NOMO-1 (cell line): ENCODE measurements around the gene OR8S1.
"Not testable (repeated sequence)": the region's sequence is repeated elsewhere in the genome, so short reads cannot be mapped to it uniquely, and the experiment has no call there.

Experiments used
- DNase-seq, 2 experiments: peaks; one replicate each; lab custom pipeline; 2025; ENCODE audit not compliant: unreplicated experiment in 2 of 2; lab: John Stamatoyannopoulos, UW

OR8S1 gene, protein sequence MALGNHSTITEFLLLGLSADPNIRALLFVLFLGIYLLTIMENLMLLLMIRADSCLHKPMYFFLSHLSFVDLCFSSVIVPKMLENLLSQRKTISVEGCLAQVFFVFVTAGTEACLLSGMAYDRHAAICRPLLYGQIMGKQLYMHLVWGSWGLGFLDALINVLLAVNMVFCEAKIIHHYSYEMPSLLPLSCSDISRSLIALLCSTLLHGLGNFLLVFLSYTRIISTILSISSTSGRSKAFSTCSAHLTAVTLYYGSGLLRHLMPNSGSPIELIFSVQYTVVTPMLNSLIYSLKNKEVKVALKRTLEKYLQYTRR

DNA sequence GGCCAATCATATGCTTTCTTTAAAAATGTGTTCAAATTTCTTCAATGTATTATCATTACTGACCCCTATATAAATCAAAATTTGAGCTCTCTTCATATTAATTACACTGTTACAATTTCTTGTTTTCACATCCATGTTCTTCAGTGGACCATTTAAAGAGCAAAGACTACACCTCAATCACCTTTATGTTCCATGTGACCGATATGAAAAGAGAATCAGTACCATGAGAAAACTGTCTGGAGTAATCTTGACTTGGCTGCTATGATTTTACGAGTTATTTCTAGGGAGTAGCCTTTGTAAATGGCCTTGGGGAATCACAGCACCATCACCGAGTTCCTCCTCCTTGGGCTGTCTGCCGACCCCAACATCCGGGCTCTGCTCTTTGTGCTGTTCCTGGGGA lies at the start of gene OR8S1:
OR8S1 (plus strand) TSS at position 301 of the 400 bp plus-strand sequence; CDS start at position 301, 0 bp downstream.
- DNase-seq: no peak

DNA sequence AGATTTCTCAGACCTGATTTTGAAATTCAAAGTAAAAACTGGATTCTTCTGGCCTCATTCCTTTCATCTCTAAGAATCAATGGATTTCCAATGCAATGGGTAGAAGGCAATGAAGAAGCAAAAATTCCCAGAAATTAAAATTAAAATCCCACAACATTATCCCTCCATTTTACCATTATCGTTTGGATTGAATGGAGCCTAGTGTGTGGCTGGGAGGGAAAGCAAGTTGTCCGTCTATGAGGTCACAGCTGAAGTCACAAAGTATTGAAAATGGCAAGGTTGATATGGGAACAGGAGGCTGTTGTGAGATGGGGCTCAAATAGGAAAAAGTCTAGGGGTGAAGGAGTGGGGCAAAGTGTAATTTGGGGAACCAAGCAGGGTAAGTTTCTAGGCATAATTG lies 43.2 kb upstream of the OR8S1 start, which contains the start of gene C12orf54:
C12orf54 (plus strand) TSS at position 301 of the 400 bp plus-strand sequence. CDS start 799 bp downstream, outside the sequence.
- no peak for DNase-seq

DNA sequence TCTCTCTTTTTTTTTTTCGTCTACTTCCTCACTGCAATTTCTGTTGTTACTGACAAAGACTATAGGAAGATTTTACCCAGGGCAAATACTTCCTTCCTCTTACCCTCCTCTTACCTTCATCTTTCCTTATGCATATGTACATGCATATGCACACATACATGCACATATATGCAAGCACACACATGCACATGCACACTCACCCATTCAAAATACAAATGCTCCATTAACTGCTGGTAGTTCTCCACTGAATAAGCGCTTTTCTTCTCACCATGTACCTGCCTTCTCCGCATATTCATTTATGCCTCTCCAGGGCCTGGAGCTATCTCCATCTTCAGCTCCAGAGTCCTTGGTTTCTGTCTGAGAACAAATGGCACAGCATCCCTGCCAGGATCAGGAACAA lies 42.5 kb upstream of the OR8S1 start:
- DNase-seq: no peak

DNA sequence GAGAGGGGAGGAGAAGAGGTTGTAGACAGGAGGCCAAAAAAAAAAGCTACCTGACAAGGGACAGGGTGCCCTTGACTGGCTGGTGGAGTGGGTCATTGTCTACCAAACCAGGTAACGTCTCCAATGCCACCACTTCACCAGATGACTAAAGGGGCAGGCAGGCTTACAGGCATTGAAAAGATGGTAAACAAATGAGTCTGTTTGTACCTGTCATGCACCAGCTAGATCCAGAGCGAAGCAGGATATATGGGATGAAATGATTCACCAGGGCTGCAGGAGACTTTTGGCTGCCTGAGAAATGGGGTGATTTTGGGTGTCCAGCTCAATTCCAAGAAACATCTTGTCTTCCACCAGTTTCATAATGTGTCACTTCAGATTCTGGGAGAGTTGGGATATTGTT lies 39.2 kb upstream of the OR8S1 start:
- no peak for DNase-seq

DNA sequence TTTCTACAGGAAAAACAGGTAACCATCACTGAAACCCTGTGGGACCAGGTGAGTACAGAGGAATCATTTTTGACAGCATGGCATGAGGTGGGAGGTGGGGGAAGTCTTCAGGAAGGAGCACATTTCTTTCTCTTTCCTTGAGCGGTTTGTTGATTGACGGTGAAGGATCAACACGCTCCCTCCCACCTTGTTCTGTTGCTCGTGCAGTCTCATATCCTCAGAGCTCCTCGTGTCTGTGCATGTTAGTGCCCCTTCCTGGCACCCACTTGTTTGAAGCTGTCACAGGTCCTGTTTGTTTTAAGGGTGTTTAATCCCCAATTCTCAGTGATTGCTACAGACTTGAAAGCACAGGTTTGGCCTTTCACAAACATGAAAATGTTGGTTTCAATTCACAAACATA lies 38.8 kb upstream of the OR8S1 start:
- DNase-seq: no peak

DNA sequence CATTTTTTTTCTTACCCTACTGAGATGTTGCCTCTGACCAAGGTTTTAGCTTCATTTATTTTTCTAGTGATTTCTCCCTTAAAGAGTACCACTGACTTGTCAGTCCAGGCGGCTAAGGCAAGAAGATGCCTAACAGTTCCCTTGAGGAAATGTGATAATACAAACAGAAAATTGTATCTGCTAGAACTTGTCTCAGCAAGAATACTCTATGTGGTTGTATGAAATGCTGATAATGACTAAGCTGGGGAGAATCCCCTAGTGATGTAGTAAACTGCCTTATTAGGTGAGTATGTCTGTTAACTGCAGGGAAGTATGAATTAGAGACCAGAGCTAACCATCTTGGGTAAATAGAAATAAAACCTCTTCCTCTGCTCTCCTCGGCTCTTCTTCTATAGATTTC lies 36.4 kb upstream of the OR8S1 start:
- DNase-seq: no peak

DNA sequence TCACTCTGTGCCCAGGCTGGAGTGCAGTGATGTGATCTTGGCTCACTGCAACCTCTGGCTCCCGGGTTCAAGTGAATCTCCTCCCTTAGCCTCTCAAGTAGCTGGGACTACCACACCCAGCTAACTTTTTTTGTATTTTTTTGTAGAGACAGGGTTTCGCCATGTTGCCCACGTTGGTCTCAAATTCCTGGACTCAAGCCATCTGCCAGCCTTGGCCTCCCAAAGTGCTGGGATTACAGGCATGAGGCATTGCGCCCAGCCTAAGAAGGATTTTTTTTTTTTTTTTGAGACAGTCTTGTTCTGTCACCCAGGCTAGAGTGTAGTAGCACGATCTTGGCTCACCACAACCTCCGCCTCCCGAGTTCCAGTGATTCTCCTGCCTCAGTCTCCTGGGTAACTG lies 36.0 kb upstream of the OR8S1 start:
- DNase-seq: not testable (repeated sequence)

DNA sequence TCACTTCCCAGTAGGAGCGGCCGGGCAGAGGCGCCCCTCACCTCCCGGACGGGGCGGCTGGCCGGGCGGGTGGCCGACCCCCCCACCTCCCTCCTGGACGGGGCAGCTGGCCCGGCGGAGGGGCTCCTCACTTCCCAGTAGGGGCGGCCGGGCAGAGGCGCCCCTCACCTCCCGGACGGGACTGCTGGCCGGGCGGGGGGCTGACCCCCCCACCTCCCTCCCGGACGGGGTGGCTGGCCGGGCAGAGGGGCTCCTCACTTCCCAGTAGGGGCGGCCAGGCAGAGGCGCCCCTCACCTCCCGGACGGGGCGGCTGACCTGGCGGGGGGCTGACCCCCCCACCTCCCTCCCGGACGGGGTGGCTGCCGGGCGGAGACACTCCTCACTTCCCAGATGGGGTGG lies 25.2 kb upstream of the OR8S1 start:
- not testable (repeated sequence) for DNase-seq

DNA sequence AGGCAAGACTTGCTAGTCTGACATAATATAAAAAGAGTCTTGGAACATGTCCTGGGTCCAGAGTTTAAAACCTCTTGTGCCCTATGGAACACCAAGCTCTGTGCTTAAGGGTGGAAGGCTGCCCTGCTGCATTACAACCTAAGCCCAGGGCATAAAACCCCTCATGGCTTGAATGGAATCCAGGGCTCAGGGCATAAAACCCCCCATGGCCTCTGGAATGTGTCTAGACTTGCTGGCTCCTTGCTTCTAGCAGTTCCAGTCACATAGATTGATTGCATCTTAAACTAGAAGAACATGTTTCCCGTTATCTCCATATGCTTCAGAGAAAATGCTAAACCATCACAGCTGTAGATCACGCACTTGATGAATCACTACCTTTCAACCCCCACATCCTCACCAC lies 18.6 kb upstream of the OR8S1 start:
- DNase-seq: not testable (repeated sequence)

DNA sequence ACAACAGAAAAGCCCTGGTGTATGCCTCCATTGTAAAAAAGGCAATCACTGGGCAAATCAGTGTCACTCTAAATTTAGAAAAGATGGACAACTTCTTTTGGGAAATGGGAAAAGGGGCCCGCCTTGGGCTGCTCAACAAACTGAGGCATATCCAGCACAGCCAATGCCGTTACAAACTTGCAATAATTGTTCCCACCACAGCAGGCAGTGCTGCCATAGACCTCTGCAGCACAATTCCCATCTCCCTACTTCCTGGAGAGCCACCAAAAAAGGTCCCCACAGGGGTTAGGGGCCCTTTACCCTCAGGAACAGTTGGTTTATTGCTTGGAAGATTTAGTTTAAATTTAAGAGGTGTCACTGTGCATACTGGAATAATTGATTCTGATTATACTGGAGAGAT lies 16.4 kb upstream of the OR8S1 start:
- DNase-seq: no peak

DNA sequence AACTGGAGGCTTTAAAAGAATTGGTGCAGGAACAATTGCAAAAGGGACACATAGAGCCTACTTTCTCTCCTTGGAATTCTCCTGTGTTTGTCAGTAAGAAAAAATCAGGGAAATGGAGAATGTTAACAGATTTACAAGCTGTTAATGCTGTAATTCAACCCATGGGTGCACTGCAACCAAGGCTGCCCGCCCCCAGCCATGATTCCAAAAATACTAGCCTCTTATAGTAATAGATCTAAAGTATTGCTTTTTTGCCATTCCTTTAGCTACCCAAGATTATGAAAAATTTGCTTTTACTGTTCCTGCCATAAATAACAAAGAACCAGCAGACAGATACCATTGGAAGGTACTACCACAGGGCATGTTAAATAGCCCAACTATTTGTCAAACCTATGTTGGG lies 15.3 kb upstream of the OR8S1 start:
- DNase-seq: no peak

DNA sequence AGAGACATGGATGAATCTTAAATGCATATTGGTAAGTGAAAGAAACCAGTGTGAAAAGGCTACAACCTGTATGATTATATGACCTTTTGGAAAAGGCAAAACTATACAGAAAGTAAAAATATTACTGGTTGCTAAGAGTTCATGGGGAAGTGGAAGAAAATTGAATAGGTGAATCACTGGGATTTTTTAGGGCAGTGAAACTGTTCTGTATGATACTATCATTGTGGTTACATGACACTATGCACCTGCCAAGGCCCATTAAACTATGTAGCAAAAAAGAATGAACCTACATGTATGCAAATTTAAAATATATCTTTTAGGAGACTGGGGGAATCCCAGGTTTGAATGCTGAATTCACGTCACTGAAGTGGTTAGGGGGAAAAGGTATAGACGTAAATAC lies 12.6 kb upstream of the OR8S1 start:
- DNase-seq: no peak

DNA sequence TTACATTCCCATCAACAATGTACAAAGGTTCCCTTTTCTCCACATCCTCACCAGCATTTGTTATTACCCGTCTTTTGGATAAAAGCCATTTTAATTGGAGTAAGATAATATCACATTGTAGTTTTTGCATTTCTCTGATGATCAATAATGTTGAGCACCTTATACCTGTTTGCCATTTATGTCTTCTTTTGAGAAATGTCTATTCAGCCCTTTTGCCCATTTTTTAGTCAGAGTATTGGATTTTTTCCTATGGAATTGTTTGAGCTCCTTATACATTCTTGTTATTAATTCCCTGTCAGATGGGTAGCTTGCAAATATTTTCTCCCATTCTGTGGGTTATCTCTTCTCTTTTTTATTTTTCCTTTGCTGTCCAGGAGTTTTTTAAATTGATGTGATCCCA lies 10.7 kb upstream of the OR8S1 start:
- DNase-seq: no peak

DNA sequence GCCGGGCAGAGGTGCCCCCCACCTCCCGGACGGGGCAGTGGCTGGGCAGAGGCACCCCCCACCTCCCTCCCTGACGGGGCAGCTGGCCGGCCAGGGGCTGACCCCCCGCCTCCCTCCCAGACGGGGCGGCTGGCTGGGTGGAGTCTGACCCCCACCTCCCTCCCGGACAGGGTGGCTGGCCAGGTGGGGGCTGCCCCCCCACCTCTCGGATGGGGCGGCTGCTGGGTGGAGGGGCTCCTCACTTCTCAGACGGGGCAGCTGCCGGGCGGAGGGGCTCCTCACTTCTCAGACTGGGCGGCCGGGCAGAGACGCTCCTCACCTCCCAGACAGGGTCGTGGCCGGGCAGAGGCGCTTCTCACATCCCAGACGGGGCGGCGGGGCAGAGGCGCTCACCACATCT lies 5.1 kb upstream of the OR8S1 start:
- not testable (repeated sequence) for DNase-seq

DNA sequence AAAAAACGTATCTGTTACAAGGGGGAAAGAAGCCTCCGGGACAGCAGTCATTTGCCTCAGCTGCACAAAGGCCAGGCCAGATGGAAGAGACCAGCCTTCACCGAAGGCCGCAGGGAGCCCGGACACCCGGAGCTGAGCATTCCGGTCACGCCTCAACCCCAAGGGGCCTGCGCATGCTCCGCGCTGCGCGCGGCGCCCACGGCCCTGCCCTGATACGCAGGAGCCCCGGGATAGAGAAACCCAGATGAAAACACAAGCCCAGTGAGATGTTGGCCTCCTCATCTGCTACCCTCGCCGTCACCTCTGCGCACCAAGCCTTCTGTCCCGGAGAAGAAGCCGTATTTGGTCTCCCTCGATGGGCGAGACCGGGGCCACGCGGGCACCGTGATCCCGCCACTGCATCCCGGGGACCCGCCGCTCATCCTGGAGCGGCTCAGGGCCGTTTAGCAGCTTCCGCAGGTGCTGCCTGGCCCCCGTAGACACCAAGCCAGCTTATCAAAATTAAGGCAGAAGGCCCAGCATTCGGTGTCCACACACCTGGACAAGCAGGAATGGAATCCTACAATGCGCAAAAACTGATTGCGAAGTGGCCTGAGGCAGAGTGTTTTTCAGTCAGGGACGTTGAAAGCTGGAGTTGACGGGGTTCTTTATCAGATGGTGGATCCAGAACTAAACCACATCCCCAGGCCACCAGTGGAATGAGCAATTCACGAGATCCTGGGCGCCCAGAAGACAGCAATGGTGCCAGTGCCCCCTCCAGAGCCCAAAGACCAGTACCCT lies 2.6 kb downstream of the OR8S1 start:
- DNase-seq: no peak

DNA sequence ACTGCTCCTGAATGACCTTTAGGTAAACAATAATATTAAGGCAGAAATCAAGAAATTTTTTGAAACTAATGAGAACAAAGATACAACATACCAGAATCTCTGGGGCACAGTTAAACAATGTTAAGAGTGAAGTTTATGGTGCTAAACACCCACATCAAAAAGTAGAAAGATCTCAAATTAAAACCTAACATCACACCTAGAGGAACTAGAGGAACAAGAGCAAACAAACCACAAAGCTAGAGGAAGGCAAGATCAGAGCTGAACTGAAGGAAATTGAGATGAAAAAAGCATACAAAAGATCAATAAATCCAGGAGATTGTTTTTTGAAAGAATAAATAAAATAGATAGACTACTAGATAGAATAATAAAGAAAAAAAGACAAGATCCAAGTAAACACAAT lies 7.2 kb downstream of the OR8S1 start:
- DNase-seq: no peak

DNA sequence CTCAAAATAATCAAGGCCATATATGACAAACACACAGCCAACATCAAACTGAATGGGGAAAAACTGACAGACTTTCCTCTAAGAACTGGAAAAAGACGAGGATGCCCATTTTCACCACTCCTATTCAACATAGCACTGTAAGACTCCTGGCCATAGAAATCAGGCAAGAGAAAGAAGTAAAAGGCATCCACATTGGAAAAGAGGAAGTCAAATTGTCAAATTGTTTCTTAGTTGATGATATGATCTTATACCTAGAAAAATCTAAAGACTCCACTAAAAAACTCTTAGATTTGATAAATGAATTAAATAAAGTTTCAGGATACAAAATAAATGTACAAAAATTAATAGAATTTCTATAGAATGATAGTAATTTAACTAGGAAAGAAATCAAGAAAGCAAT lies 11.2 kb downstream of the OR8S1 start:
- no peak for DNase-seq

DNA sequence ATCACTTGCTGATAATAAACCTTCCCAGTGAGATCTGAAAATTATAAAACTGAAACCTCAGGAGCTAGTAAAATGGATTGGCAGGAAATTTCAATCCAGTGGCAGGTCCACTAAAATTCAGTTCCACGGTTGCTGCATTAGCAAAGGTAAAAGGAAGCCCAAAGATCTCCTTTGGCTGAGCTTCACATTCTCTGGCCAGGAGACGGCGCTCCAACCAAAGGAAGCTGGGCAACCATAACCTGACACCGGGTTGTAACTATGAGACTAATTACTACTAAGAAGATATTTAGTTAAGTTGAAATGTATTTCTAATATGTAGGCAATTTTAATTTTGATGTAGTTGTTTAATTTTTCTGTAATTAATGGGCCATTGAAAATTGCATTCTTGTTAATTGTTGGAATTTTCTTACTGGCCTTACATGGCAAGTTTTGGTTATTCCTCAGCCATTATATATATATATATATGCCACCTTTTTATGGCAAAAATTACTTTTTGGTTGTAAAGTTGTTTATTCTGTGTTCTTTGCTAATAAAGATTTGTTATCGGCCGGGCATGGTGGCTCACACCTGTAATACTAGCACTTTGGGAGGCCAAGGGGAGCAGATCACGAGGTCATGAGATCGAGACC lies 17.0 kb downstream of the OR8S1 start:
- peak in 1 of 2 experiments; percentile 46 for DNase-seq

DNA sequence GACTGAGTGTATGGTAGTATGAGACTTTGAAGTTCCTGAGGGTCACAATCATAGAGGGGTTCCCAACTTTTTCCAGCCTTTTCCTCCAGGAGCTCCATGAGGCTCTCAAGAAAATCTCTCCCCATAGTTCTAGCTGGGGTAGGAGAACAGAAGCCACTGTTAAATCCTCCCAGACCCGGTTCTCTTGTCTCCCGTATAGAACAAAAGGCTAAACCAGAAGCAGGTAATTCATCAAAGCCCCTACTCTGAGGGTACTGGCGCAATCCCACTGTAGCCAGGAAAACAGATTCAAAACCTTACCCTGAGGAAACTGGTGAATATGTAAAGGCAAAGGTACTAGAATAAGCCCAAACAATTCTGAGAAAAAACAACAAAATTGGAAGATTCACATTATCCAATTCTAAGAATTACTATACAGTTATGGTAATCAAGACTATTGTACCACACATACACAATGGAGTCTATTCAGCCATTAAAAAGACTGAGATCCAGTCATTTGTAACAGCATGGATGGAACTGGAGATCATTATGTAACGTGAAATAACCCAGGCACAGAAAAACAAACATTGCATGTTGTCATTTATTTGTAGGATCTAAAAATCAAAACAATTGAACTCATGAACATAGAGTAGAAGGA lies 20.5 kb downstream of the OR8S1 start:
- no peak for DNase-seq

DNA sequence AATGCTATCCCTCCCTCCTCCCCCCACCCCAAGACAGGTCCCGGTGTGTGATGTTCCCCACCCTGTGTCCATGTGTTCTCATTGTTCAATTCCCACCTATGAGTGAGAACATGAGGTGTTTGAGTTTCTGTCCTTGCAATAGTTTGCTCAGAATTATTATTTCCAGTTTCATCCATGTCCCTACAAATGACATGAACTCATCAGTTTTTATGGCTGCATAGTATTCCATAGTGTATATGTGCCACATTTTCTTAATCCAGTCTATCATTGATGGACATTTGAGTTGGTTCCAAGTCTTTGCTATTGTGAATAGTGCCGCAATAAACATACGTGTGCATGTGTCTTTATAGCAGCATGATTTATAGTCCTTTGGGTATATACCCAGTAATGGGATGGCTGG lies 21.6 kb downstream of the OR8S1 start:
- not testable (repeated sequence) for DNase-seq

DNA sequence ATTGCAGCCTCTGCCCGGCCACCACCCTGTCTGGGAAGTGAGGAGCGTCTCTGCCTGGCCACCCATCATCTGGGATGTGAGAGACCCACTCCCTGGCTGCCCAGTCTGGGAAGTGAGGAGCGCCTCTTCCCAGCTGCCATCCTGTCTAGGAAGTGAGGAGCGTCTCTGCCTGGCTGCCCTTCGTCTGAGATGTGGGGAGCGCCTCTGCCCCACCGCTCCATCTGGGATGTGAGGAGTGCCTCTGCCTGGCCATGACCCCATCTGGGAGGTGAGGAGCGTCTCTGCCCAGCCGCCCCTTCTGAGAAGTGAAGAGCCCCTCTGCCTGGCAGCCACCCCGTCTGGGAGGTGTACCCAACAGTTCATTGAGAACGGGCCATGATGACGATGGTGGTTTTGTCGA lies 26.2 kb downstream of the OR8S1 start:
- not testable (repeated sequence) for DNase-seq
